Muscle layer of duodenum (tissue), 2 donors: ENCODE measurements around the gene PPM1H.

Experiments used
- H3K27ac ChIP-seq: one replicate; pipeline ENCODE4 v1.7.0; 2013; ENCODE audit warnings: mild to moderate bottlenecking, low read length
- H3K27me3 ChIP-seq: one replicate; pipeline ENCODE4 v1.7.0; 2013; ENCODE audit warnings: low read depth, mild to moderate bottlenecking, control low read depth, low read length
- H3K36me3 ChIP-seq, 2 donors: one replicate each; pipeline ENCODE4 v1.7.0; 2013; ENCODE audit warnings: low read length in 2 of 2, control low read depth in 1 of 2, mild to moderate bottlenecking in 1 of 2; ENCODE audit not compliant: insufficient read depth in 2 of 2, control insufficient read depth in 1 of 2
- H3K4me1 ChIP-seq, 2 donors: one replicate each; pipeline ENCODE4 v1.7.0; 2013; ENCODE audit warnings: low read length in 2 of 2, mild to moderate bottlenecking in 2 of 2, control low read depth in 1 of 2, moderate library complexity in 1 of 2; ENCODE audit not compliant: insufficient read depth in 2 of 2, control insufficient read depth in 1 of 2
- H3K4me3 ChIP-seq, 2 donors: one replicate each; pipeline ENCODE4 v1.7.0; 2013; ENCODE audit warnings: low read length in 2 of 2, low read depth in 1 of 2, mild to moderate bottlenecking in 1 of 2
- H3K9me3 ChIP-seq, 2 donors: one replicate each; pipeline ENCODE4 v1.7.0; 2013; ENCODE audit warnings: low read length in 2 of 2, control low read depth in 1 of 2, mild to moderate bottlenecking in 1 of 2; ENCODE audit not compliant: control insufficient read depth in 1 of 2
- donor health status: healthy.

The PPM1H gene

GRCh38 chr12:62787611-62788010 lies 147.3 kb downstream of the PPM1H start:
- Histone ChIP-seq H3K27me3 (no peaks in the 10 kb centered on the region), H3K9me3 (no peaks in the 10 kb centered on the region), H3K27ac (no peak overlapping the region)

GRCh38 chr12:62787023-62787422 lies 147.9 kb downstream of the PPM1H start:
- H3K36me3 ChIP-seq: no peaks in the 10 kb centered on the region
- H3K4me3 ChIP-seq: no peak overlapping the region
- H3K27me3 ChIP-seq: no peaks in the 10 kb centered on the region
- no peaks in the 10 kb centered on the region for H3K4me1 ChIP-seq
- H3K27ac ChIP-seq: no peak overlapping the region
- H3K9me3 ChIP-seq: no peaks in the 10 kb centered on the region

More at GRCh38 chr12:62787611-62788010, 147.3 kb downstream of the PPM1H start:
- Histone ChIP-seq H3K4me3 (no peak overlapping the region), H3K4me1 (no peaks in the 10 kb centered on the region), H3K36me3 (no peaks in the 10 kb centered on the region)

DNA sequence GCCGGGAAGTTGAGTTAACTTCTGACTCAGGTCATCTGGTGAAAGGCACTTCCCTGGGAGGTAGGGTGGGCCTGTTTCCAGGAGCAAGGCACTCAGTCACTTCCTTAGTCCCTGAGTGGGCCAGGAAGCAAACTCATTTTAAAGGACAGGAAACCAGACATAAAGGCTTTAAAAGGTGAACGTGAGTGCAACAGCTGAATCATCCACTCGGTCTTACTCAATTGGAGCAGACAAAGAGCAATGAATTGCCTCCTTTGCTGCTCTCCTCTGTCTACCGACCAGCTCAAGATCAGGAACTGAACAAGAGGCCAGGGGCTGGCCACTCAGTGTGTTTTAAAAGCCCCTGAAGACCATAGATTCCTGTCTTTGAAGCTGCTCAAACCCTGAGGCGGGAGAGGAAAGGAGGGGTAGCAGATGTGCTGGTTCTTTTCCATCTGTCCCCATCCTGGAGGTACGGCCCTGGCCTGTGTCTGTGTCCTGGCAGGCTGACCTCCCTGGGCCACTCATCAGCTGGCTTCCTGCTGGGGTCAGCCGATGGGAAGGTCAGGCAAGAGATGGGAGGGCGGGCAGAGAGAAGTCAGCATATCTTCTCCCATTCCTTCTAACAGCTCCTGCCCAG lies 148.9 kb downstream of the PPM1H start:
- H3K27ac ChIP-seq: peak overlapping the region; percentile 35
- H3K4me1 ChIP-seq: no peaks in the 10 kb centered on the region
- H3K9me3 ChIP-seq: no peaks in the 10 kb centered on the region
- H3K27me3 ChIP-seq: no peaks in the 10 kb centered on the region
- H3K4me3 ChIP-seq: no peak overlapping the region
- H3K36me3 ChIP-seq: no peaks in the 10 kb centered on the region

DNA sequence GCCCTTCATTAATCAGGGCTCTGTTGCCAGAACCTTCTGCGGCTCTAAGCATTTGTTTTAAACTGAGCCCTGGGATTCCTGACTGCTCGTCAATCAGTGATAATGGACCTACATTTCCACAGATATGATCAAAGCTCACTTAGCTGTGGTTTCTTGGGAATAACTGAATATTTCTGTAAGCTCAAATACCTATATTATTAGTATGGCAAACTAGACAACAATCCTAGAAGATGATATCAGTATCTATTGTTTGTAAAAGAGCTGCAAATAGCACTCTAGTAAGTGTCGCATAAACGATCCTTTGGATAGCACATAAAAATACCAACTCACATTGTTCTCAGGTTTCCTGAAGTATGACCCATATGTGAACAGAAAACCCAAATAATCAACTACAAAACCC lies 150.4 kb downstream of the PPM1H start:
- H3K36me3 ChIP-seq: no peaks in the 10 kb centered on the region
- no peaks in the 10 kb centered on the region for H3K27me3 ChIP-seq
- H3K4me1 ChIP-seq: no peaks in the 10 kb centered on the region
- no peak overlapping the region for H3K4me3 ChIP-seq
- no peaks in the 10 kb centered on the region for H3K9me3 ChIP-seq
- no peak overlapping the region for H3K27ac ChIP-seq

DNA sequence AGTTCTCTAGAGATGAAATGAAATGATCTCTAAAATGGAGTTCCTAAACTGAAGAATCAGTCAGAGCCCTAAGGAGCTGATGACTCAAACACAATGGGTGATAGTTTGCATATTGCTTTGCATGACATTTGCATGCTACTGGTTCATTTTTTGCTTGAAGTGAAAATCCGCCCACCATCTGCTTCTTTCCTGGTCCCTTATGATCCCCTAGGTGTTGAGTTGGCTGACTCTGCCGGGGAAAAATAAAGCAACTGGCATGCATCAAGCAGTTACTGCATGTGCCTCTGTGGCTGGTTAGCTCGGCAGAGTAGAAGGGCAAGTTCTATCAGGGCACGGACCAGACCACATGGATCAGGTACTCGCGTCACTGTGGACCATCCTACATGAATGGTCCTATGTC lies 151.1 kb downstream of the PPM1H start:
- H3K27ac ChIP-seq: no peak overlapping the region
- H3K4me3 ChIP-seq: no peak overlapping the region
- no peaks in the 10 kb centered on the region for H3K9me3 ChIP-seq
- H3K36me3 ChIP-seq: no peaks in the 10 kb centered on the region
- no peaks in the 10 kb centered on the region for H3K4me1 ChIP-seq
- no peaks in the 10 kb centered on the region for H3K27me3 ChIP-seq

- Histone ChIP-seq H3K4me3 (no peak overlapping the region), H3K27ac (no peak overlapping the region), H3K36me3 (no peaks in the 10 kb centered on the region), H3K9me3 (no peaks in the 10 kb centered on the region), H3K27me3 (no peaks in the 10 kb centered on the region), H3K4me1 (no peaks in the 10 kb centered on the region)
These were observed 153.6 kb downstream of the PPM1H start for GRCh38 chr12:62781136-62781880.

DNA sequence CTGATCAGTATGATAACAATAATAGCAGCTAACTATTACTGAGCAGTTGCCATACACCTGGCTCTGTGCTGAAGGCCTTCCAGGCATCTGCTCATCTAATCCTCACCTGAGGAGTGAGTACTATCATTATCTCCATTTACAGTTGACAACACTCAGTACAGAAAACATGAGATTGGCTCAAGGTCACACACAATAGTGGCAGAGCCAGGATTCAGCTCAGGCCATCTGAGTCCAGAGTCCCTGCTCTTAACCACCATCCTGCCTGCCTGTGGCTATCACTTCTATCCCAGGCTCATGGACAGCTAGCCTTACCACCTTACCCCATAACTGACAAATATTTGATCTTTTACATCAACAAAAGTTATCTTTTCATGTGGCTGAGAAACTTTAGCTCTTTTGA lies 155.5 kb downstream of the PPM1H start:
- no peak overlapping the region for H3K4me3 ChIP-seq
- H3K36me3 ChIP-seq: no peaks in the 10 kb centered on the region
- H3K4me1 ChIP-seq: no peaks in the 10 kb centered on the region
- H3K27ac ChIP-seq: no peak overlapping the region
- H3K27me3 ChIP-seq: no peaks in the 10 kb centered on the region
- H3K9me3 ChIP-seq: no peaks in the 10 kb centered on the region

GRCh38 chr12:62778187-62778586 lies 156.8 kb downstream of the PPM1H start:
- Histone ChIP-seq H3K36me3 (no peaks in the 10 kb centered on the region), H3K4me1 (no peaks in the 10 kb centered on the region), H3K27me3 (no peaks in the 10 kb centered on the region), H3K9me3 (no peaks in the 10 kb centered on the region), H3K4me3 (no peak overlapping the region), H3K27ac (no peak overlapping the region)

DNA sequence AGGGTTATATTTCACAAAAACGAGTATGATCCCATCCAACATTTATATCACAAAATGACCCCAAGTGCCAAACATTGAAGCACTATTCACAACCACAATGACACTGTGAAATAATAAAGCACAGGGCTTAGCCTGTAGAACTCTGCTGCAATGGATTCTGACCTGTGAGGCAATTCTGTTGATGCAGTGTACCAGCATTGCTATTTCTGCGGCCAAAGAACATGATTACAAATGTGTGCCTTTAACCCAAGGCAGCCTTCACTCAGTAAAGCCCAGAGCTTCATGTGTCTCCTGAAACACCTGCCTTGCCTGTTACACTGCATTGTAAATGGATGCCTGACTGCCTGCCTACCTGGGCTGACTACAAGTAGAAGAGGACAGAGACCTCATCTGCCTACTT lies 158.0 kb downstream of the PPM1H start:
- Histone ChIP-seq H3K27ac (no peak overlapping the region), H3K4me3 (no peak overlapping the region), H3K9me3 (no peaks in the 10 kb centered on the region), H3K36me3 (no peaks in the 10 kb centered on the region), H3K27me3 (no peaks in the 10 kb centered on the region), H3K4me1 (no peaks in the 10 kb centered on the region)

DNA sequence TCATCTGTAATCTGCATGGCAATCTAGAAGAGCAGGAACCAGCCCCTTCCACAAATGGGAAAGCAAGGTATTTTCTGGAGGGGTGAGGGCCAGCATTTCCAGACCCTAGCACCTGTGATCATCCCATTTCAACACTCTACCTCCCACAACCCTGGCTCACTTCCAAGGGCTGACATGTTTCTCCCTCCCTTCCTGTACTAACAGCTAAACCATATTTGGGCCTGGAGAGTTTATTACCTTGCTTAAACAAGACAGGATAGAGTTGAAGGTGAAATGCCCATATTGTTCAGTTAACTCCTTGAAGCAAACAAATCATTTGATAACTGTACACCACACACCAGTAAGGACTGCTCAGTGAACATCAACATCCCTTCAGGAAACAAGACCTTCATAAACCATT lies 158.4 kb downstream of the PPM1H start:
- Histone ChIP-seq H3K36me3 (no peaks in the 10 kb centered on the region), H3K27ac (no peak overlapping the region), H3K9me3 (no peaks in the 10 kb centered on the region), H3K4me1 (no peaks in the 10 kb centered on the region), H3K4me3 (no peak overlapping the region), H3K27me3 (no peaks in the 10 kb centered on the region)

DNA sequence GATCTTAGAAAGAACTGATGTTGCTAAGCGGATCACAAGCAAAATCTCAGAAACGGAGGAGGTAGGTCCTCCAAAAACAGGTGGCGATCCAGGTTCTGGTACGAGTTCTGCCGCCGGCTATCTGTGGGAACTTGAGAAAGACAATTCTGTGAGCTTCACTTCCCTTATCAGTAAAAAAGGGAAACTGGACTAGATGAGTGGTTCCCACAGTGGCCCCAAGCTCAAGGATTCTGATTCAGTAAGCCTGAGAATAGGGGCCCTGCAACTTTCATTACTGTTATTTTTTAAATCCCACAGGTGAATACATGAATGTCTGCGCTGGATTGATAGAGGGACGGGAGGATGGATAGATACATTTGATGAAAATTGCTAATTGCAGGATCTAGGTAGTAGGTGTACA lies 160.2 kb downstream of the PPM1H start:
- no peaks in the 10 kb centered on the region for H3K27me3 ChIP-seq

More for the DNA sequence above, 160.2 kb downstream of the PPM1H start:
- H3K27ac ChIP-seq: no peak overlapping the region
- no peak overlapping the region for H3K4me3 ChIP-seq
- H3K4me1 ChIP-seq: no peaks in the 10 kb centered on the region
- no peaks in the 10 kb centered on the region for H3K36me3 ChIP-seq
- H3K9me3 ChIP-seq: no peaks in the 10 kb centered on the region
